GM23338 (cell line): ENCODE data around the gene CHST10. TPM values are rescaled to one million over a fixed set of nuclear protein-coding genes. Genes with fewer than 3 reads are reported as not detected.

Experiments used
- ATAC-seq: fragments of 200-7000 bp; cut with Tn5 transposase; 3 replicates; pipeline ENCODE4 v1.9.1; 2020
- DNase-seq: peaks from one replicate; pipeline ENCODE4 v3.0.0-alpha.2; 2015; ENCODE audit warnings: low spot score
- H2AFZ ChIP-seq: fragments of 200-600 bp; sonication (generic); 2 replicates; pipeline ENCODE4 v1.8.0; 2016; ENCODE audit warnings: antibody characterized with exemption, mild to moderate bottlenecking, moderate library complexity
- H3F3A ChIP-seq: fragments of 200-600 bp; sonication (generic); replicated peaks from 2 replicates; pipeline ENCODE4 v1.8.0; 2017; ENCODE audit warnings: antibody characterized with exemption, mixed run types, low read depth
- H3K27ac ChIP-seq: fragments of 200-600 bp; sonication (generic); 2 replicates; pipeline ENCODE4 v1.6.1; 2016; ENCODE audit warnings: low read depth
- H3K27me3 ChIP-seq: fragments of 200-600 bp; sonication (generic); 2 replicates; pipeline ENCODE4 v1.8.0; 2016; ENCODE audit warnings: mild to moderate bottlenecking, mixed run types, moderate library complexity; ENCODE audit not compliant: insufficient read depth
- H3K36me3 ChIP-seq: fragments of 200-600 bp; sonication (generic); 2 replicates; pipeline ENCODE4 v1.8.0; 2016; ENCODE audit warnings: mild to moderate bottlenecking; ENCODE audit not compliant: insufficient read depth
- H3K4me1 ChIP-seq: fragments of 200-600 bp; sonication (generic); 2 replicates; pipeline ENCODE4 v1.8.0; 2016; ENCODE audit warnings: mild to moderate bottlenecking, moderate library complexity; ENCODE audit not compliant: insufficient read depth
- H3K4me2 ChIP-seq: fragments of 200-600 bp; sonication (generic); 2 replicates; pipeline ENCODE4 v1.7.1; 2017; ENCODE audit warnings: mixed run types
- H3K4me3 ChIP-seq: fragments of 200-600 bp; sonication (generic); 2 replicates; pipeline ENCODE4 v1.6.1; 2016; ENCODE audit warnings: mixed run types
- H3K79me2 ChIP-seq: fragments of 200-600 bp; sonication (generic); replicated peaks from 2 replicates; pipeline ENCODE4 v1.8.0; 2017; ENCODE audit warnings: mild to moderate bottlenecking; ENCODE audit not compliant: insufficient read depth
- H3K9me2 ChIP-seq: fragments of 200-600 bp; sonication (generic); 2 replicates; pipeline ENCODE4 v1.8.0; 2017; ENCODE audit not compliant: insufficient read depth
- H4K20me1 ChIP-seq: fragments of 200-600 bp; sonication (generic); replicated peaks from 2 replicates; pipeline ENCODE4 v1.8.0; 2017; ENCODE audit warnings: mild to moderate bottlenecking; ENCODE audit not compliant: insufficient read depth
- H3K27ac Mint-ChIP-seq: 2 replicates; pipeline ENCODE4 v1.8.0; 2020; ENCODE audit warnings: inconsistent platforms, mild to moderate bottlenecking, moderate library complexity, mixed read lengths
- H3K27me3 Mint-ChIP-seq: 3 replicates; pipeline ENCODE4 v1.8.0; 2022; ENCODE audit warnings: low read depth, mild to moderate bottlenecking, moderate library complexity, mixed read lengths, inconsistent platforms; ENCODE audit not compliant: insufficient read depth, poor library complexity
- H3K36me3 Mint-ChIP-seq: 3 replicates; pipeline ENCODE4 v1.8.0; 2021; ENCODE audit warnings: low read depth, mild to moderate bottlenecking, inconsistent platforms, moderate library complexity, mixed read lengths
- H3K4me1 Mint-ChIP-seq: 3 replicates; pipeline ENCODE4 v1.8.0; 2020; ENCODE audit warnings: mild to moderate bottlenecking, inconsistent platforms, mixed read lengths
- H3K4me3 Mint-ChIP-seq: 3 replicates; pipeline ENCODE4 v1.8.0; 2021; ENCODE audit warnings: moderate library complexity, mild to moderate bottlenecking, inconsistent platforms, mixed read lengths
- H3K9me3 Mint-ChIP-seq: 3 replicates; pipeline ENCODE4 v1.8.0; 2020; ENCODE audit warnings: moderate library complexity, mild to moderate bottlenecking, inconsistent platforms, mixed read lengths
- CREB1 ChIP-seq: fragments of 250-450 bp; sonication (Bioruptor Pico); IDR thresholded peaks from 2 replicates; pipeline ENCODE4 v1.5.0; 2020; ENCODE audit warnings: low read depth, mild to moderate bottlenecking, moderate library complexity
- EZH2 ChIP-seq: fragments of 200-600 bp; sonication (generic); IDR thresholded peaks from one replicate; pipeline ENCODE4 v1.8.0; 2017; ENCODE audit warnings: antibody characterized with exemption, mild to moderate bottlenecking, low read depth; ENCODE audit not compliant: unreplicated experiment
- EZH2phosphoT487 ChIP-seq: fragments of 200-600 bp; sonication (generic); IDR thresholded peaks from one replicate; pipeline ENCODE4 v1.8.1; 2018; ENCODE audit warnings: antibody characterized with exemption; ENCODE audit not compliant: unreplicated experiment
- JUNB ChIP-seq: IDR thresholded peaks from one replicate; pipeline ENCODE4 v1.6.1; 2016; ENCODE audit warnings: antibody characterized with exemption; ENCODE audit not compliant: unreplicated experiment
- NANOG ChIP-seq: IDR thresholded peaks from 2 replicates; pipeline ENCODE4 v1.6.1; 2016; ENCODE audit warnings: antibody characterized with exemption, borderline replicate concordance
- ZNF331 ChIP-seq: fragments of 250-450 bp; sonication (Bioruptor Pico); IDR thresholded peaks from 2 replicates; pipeline ENCODE4 v1.5.0; 2020; ENCODE audit warnings: low read depth, mild to moderate bottlenecking, moderate library complexity
- polyA plus RNA-seq: library from polyadenylated mRNA; unstranded; fragments of >200 nt; fragmentation: Nextera tagmentation; extraction: Ambion mirVana; gene quantifications from 2 replicates; pipeline ENCODE4 v1.2.1, GENCODE V29; 2016
- total RNA-seq: library from RNA; depleted of rRNA; stranded (reverse); fragments of >200 nt; shearing (Covaris generic); gene quantifications from 2 replicates; pipeline ENCODE4 v1.2.3, GENCODE V29; 2014
- TF ChIP-seq, protein P1 (sequence below), 2 experiments: fragments of 200-600 bp in 1 of 2; sonication (generic) in 1 of 2; conservative IDR thresholded peaks; 2 replicates each; pipeline versions ENCODE4 v1.5.1 to v1.6.1; 2016 to 2017; ENCODE audit warnings: antibody characterized with exemption in 2 of 2, low read depth in 2 of 2, mild to moderate bottlenecking in 2 of 2, moderate library complexity in 1 of 2

The CHST10 gene
- total and polyA plus RNA-seq, 2 experiments from 2014 or later, result 7.7 to 24.5 TPM

DNA sequence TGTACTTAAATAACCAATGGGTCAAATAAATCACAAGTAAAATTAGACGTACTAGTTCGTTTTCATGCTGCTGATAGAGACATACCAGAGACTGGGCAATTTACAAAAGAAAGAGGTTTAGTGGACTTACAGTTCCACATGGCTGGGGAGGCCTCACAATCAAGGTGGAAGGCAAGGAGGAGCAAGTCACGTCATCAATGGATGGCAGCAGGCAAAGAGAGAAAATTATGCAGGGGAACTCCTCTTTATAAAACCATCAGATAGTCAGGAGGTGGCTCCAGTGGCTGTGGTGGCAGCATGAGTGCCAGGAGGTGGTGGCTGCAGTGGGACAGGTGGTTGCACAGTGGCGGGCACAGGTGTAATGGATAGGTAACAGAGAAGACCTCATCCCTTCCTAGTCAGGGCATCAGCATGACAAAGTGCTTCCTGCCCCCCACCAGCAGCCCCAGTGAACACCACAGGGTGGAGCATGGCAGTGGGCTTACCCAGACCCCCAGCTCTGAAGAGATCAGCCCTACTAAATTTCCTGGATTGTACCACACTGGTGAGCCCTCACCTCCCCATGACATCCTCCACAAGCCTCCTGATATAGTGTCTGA, 6.9 kb upstream of the CHST10 start (continued):
- no peak for TF ChIP-seq ZNF331

DNA sequence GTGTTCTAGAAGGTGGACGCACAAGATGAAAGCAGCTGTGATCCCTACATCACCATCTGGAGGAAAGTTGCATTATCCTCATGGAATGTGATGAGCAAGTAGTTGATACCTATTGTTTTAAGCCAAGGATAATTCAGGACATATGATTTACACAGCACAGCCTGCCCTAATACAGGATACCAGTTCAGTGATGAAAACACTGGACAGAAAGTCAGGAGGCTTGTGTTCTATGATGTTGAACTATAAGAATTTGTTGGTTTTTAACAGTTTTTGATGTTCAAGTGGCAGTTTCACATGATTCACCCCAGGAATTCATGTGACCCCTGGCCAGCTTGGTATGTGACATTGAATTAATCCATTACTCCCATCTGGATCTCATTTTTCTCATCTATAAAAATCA, 6.2 kb upstream of the CHST10 start:
- H3F3A ChIP-seq, result no peaks in the 10 kb centered on the region
- no peaks in the 10 kb centered on the region for H3K4me1 ChIP-seq
- Mint-ChIP-seq H3K4me3 (no peak overlapping the region), H3K36me3 (no peaks in the 10 kb centered on the region), H3K27ac (no peak overlapping the region), H3K9me3 (no peaks in the 10 kb centered on the region; the same call in 2 of the 3 replicates), H3K4me1 (peaks cover 9% of the 10 kb centered on the region), H3K27me3 (peaks cover 4% of the 10 kb centered on the region)
- H3K4me2 ChIP-seq, result no peak overlapping the region
- no peaks in the 10 kb centered on the region for H3K27me3 ChIP-seq
- H2AFZ ChIP-seq, result no peak overlapping the region
- no peak overlapping the region for H3K27ac ChIP-seq
- no peak for DNase-seq
- H3K9me2 ChIP-seq, result no peaks in the 10 kb centered on the region; the same call in 1 of the 2 replicates
- H4K20me1 ChIP-seq, result no peaks in the 10 kb centered on the region
- TF ChIP-seq JUNB, result no peak
- no peak for TF ChIP-seq EZH2phosphoT487
- no peak overlapping the region for H3K4me3 ChIP-seq
- no peak for ATAC-seq
- H3K79me2 ChIP-seq, result no peaks in the 10 kb centered on the region
- H3K36me3 ChIP-seq, result no peaks in the 10 kb centered on the region

DNA sequence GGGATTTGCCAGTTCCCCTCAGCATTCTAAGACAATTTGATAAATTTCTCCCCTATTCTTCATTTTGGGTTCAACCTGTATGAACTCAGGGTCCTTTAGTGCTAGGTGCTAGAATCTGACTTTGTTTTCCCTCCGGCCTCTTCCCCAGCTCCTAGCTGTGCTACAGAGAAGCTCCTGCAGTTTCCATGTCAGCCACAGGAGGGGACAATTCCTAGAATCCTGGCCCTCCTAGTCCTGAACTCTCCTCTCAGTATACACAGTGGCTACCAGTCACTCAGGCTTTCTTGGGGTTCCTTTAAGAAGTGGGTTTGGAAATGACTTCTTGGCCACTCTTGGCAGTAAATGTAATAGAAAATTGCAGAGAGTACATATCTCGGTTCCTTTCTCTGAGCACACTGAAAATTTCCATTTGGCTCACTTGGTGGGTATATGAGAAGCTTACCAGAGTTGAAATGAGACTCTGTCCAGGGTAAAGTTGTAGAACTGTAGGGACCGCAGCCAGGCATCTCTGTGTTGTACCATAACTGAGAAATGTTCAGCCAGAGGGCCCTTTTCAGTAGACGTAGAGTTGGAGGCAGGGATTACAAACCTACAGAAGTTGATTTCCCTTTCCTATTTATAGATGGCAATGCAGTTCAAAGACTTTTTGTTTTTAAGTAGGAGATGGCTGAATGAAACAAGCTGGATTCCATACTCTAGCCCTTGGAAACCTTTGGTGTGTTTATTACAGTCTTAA, 5.0 kb upstream of the CHST10 start:
- Histone ChIP-seq H3K4me3 (no peak overlapping the region), H3K27me3 (no peaks in the 10 kb centered on the region), H3K36me3 (no peaks in the 10 kb centered on the region), H3K79me2 (no peaks in the 10 kb centered on the region), H3K4me1 (0 out of 2 replicates have a peak, but pooled peaks cover 4% of the 10 kb centered on the region), H3F3A (no peaks in the 10 kb centered on the region), H3K9me2 (no peaks in the 10 kb centered on the region; the same call in 1 of the 2 replicates), H3K27ac (no peak overlapping the region), H3K4me2 (no peak overlapping the region), H4K20me1 (no peaks in the 10 kb centered on the region), H2AFZ (no peak overlapping the region)
- Mint-ChIP-seq H3K27me3 (peaks cover 4% of the 10 kb centered on the region), H3K4me1 (peaks cover 14% of the 10 kb centered on the region), H3K9me3 (no peaks in the 10 kb centered on the region; the same call in 2 of the 3 replicates), H3K27ac (no peak overlapping the region), H3K36me3 (no peaks in the 10 kb centered on the region), H3K4me3 (no peak overlapping the region)
- ATAC-seq, result peak; percentile 89
- peak; percentile 78 for DNase-seq
- TF ChIP-seq, protein P1, sequence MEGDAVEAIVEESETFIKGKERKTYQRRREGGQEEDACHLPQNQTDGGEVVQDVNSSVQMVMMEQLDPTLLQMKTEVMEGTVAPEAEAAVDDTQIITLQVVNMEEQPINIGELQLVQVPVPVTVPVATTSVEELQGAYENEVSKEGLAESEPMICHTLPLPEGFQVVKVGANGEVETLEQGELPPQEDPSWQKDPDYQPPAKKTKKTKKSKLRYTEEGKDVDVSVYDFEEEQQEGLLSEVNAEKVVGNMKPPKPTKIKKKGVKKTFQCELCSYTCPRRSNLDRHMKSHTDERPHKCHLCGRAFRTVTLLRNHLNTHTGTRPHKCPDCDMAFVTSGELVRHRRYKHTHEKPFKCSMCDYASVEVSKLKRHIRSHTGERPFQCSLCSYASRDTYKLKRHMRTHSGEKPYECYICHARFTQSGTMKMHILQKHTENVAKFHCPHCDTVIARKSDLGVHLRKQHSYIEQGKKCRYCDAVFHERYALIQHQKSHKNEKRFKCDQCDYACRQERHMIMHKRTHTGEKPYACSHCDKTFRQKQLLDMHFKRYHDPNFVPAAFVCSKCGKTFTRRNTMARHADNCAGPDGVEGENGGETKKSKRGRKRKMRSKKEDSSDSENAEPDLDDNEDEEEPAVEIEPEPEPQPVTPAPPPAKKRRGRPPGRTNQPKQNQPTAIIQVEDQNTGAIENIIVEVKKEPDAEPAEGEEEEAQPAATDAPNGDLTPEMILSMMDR (conservative IDR thresholded peaks at IDR 0.05; ENCODE audit: low read depth in 2 of 2), result peak; percentile 61 to 70
- TF ChIP-seq NANOG, result no peak

DNA sequence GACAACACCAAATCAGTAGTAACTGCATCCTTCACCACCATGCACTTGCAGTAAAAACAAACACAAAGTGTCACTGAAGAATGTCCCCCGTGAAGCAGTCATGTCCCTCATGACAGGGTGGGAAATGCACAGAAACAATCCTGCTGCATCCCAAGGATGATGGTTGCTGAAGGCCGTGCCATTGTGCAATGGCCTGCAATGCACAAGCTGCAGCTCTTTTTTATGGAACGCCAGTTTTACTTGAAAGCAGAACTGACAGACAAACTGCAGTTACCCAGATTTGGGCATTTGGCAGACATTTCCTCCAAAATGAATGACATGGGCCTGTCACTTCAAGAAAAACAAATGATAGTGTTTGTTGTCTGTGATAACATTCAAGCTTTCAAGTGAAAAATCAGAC, 2.4 kb upstream of the CHST10 start:
- Histone ChIP-seq H3K4me2 (no peak overlapping the region), H3K27ac (no peak overlapping the region), H3K79me2 (peaks cover 21% of the 10 kb centered on the region), H3F3A (no peaks in the 10 kb centered on the region), H4K20me1 (no peaks in the 10 kb centered on the region), H3K27me3 (no peaks in the 10 kb centered on the region), H3K36me3 (no peaks in the 10 kb centered on the region), H3K4me3 (no peak overlapping the region), H2AFZ (no peak overlapping the region; the same call in 1 of the 2 replicates), H3K9me2 (no peaks in the 10 kb centered on the region; the same call in 1 of the 2 replicates), H3K4me1 (peaks cover 22% of the 10 kb centered on the region)
- no peak for DNase-seq
- Mint-ChIP-seq H3K36me3 (no peaks in the 10 kb centered on the region), H3K27ac (no peak overlapping the region), H3K9me3 (no peaks in the 10 kb centered on the region; the same call in 2 of the 3 replicates), H3K4me3 (no peak overlapping the region), H3K4me1 (peaks cover 27% of the 10 kb centered on the region), H3K27me3 (peaks cover 9% of the 10 kb centered on the region)
- no peak for ATAC-seq
- TF ChIP-seq ZNF331 (no peak), CREB1 (CRISPR knock-in tag) (no peak), EZH2 (no peak), NANOG (no peak), JUNB (no peak)
- TF ChIP-seq, protein P1 (conservative IDR thresholded peaks at IDR 0.05; ENCODE audit: low read depth in 2 of 2), result no peak
